CD4-positive, alpha-beta T cell (primary cell): ENCODE data around the gene DNTTIP2. TPM values are rescaled to one million over a fixed set of nuclear protein-coding genes. Genes with fewer than 3 reads are reported as not detected.

Experiments used
- ATAC-seq: fragments of 200-7000 bp; cut with Tn5 transposase; one replicate; pipeline ENCODE4 v1.10.0; 2022; ENCODE audit warnings: mild to moderate bottlenecking; ENCODE audit not compliant: poor library complexity
- CTCF ChIA-PET: fragments of 350-600 bp; sonication (Branson Sonifier 250); formaldehyde crosslinking; loops from one replicate; lab custom pipeline; 2021; ENCODE audit warnings: antibody characterized with exemption, inconsistent platforms; lab: Charles Lee
- POLR2A ChIA-PET: fragments of 350-600 bp; sonication (Branson Sonifier 250); formaldehyde crosslinking; loops from one replicate; lab custom pipeline; 2021; ENCODE audit warnings: antibody characterized with exemption, inconsistent platforms; lab: Charles Lee
- DNase-seq, 14 experiments: peaks; one replicate each; pipeline ENCODE4 v3.0.0-alpha.2; 2013 to 2020; ENCODE audit warnings: mixed read lengths in 2 of 14
- H3K27ac ChIP-seq, 2 donors: one replicate each; pipeline versions ENCODE4 v1.5.1 to v1.7.0; 2013; ENCODE audit warnings: low read length in 2 of 2, low read depth in 1 of 2, mild to moderate bottlenecking in 1 of 2
- H3K27me3 ChIP-seq, 2 experiments: 1 replicate in 1 of 2; 2 replicates in 1 of 2; pipeline versions ENCODE4 v1.6.1 to v1.7.0; 2013; ENCODE audit warnings: low read length in 2 of 2, control low read depth in 1 of 2, mild to moderate bottlenecking in 1 of 2, moderate library complexity in 1 of 2; ENCODE audit not compliant: insufficient read depth in 2 of 2, control insufficient read depth in 1 of 2
- H3K36me3 ChIP-seq: one replicate; pipeline ENCODE4 v1.6.1; 2013; ENCODE audit warnings: low read length, control low read depth; ENCODE audit not compliant: insufficient read depth
- H3K4me1 ChIP-seq: one replicate; pipeline ENCODE4 v1.6.1; 2013; ENCODE audit warnings: low read length, control low read depth; ENCODE audit not compliant: insufficient read depth
- H3K4me3 ChIP-seq: one replicate; pipeline ENCODE4 v1.5.1; 2013; ENCODE audit warnings: mild to moderate bottlenecking, low read length, moderate library complexity
- H3K9me3 ChIP-seq, 2 experiments: 1 replicate in 1 of 2; 2 replicates in 1 of 2; pipeline versions ENCODE4 v1.6.1 to v1.7.0; 2013; ENCODE audit warnings: low read length in 2 of 2, mild to moderate bottlenecking in 2 of 2, control low read depth in 1 of 2, moderate library complexity in 1 of 2; ENCODE audit not compliant: control insufficient read depth in 1 of 2, insufficient read depth in 1 of 2
- H3K27ac Mint-ChIP-seq: one replicate; pipeline ENCODE4 v1.8.0; 2020; ENCODE audit warnings: mixed read lengths
- H3K27me3 Mint-ChIP-seq: one replicate; pipeline ENCODE4 v1.8.0; 2021; ENCODE audit warnings: mixed read lengths
- H3K36me3 Mint-ChIP-seq: one replicate; pipeline ENCODE4 v1.8.0; 2021; ENCODE audit warnings: low read depth, mixed read lengths
- H3K4me1 Mint-ChIP-seq: one replicate; pipeline ENCODE4 v1.8.0; 2021; ENCODE audit warnings: low read depth, mixed read lengths
- H3K4me3 Mint-ChIP-seq: one replicate; pipeline ENCODE4 v1.8.0; 2020; ENCODE audit warnings: mild to moderate bottlenecking, mixed read lengths
- H3K9me3 Mint-ChIP-seq: one replicate; pipeline ENCODE4 v1.8.0; 2020; ENCODE audit warnings: mixed read lengths
- intact Hi-C, 2 experiments: fragments of 100-400 bp; cut with DNase I in 1 of 2; cut with micrococcal nuclease in 1 of 2; formaldehyde crosslinking; loops; one replicate each; pipeline versions ENCODE4 v1.15.1 to v1.9.0; 2023 to 2025; cut with DNase I, micrococcal nuclease
- total RNA-seq, 174 experiments: library from RNA in 2 of 174; stranded (reverse) in 2 of 174; gene quantifications; one replicate each; pipeline ENCODE4 v1.2.3 and lab custom pipeline; 2021 to 2026
- TF ChIP-seq, protein P1 (sequence below): fragments of 200-600 bp; IDR thresholded peaks from one replicate; pipeline ENCODE4 v1.8.0; 2022; ENCODE audit warnings: antibody characterized with exemption, mild to moderate bottlenecking

DNTTIP2 gene
- total RNA-seq, 2 experiments from 2014 or later: 110 to 120 TPM

DNA sequence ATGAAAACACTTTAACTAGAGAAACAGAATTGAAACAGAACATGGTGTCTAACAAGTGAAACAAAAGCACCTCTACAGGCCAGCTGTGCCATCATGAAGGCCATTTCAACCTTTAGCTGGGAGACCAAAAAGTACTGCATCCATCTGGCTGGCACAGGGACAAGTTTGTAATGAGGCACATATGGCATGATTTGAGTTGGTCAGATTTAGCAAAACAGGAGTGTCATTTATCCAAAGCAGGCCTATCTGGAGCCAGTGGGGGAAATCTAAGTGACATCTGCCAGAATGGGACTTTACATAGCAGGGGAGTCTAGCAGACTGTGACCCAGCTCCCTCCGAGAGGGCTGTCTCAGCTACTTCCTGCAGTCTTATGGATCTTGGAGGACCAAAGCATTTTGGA, 51.9 kb downstream of the DNTTIP2 start:
- TF ChIP-seq, protein P1, sequence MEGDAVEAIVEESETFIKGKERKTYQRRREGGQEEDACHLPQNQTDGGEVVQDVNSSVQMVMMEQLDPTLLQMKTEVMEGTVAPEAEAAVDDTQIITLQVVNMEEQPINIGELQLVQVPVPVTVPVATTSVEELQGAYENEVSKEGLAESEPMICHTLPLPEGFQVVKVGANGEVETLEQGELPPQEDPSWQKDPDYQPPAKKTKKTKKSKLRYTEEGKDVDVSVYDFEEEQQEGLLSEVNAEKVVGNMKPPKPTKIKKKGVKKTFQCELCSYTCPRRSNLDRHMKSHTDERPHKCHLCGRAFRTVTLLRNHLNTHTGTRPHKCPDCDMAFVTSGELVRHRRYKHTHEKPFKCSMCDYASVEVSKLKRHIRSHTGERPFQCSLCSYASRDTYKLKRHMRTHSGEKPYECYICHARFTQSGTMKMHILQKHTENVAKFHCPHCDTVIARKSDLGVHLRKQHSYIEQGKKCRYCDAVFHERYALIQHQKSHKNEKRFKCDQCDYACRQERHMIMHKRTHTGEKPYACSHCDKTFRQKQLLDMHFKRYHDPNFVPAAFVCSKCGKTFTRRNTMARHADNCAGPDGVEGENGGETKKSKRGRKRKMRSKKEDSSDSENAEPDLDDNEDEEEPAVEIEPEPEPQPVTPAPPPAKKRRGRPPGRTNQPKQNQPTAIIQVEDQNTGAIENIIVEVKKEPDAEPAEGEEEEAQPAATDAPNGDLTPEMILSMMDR: no peak
- ChIA-PET CTCF (no interaction called here), POLR2A (no interaction called here)
- H3K27me3 ChIP-seq: no peaks in the 10 kb centered on the region
- H3K36me3 Mint-ChIP-seq: no peaks in the 10 kb centered on the region
- H3K9me3 ChIP-seq: no peaks in the 10 kb centered on the region
- no peak overlapping the region for H3K27ac Mint-ChIP-seq
- no peak for DNase-seq
- no peaks in the 10 kb centered on the region for H3K4me1 Mint-ChIP-seq
- H3K4me3 Mint-ChIP-seq: no peak overlapping the region
- H3K4me1 ChIP-seq: no peaks in the 10 kb centered on the region
- no peak for ATAC-seq
- no peak overlapping the region for H3K27ac ChIP-seq
- H3K9me3 Mint-ChIP-seq: no peaks in the 10 kb centered on the region
- intact Hi-C loops: no loop called here
- no peaks in the 10 kb centered on the region for H3K27me3 Mint-ChIP-seq
- H3K4me3 ChIP-seq: no peak overlapping the region
- H3K36me3 ChIP-seq: no peaks in the 10 kb centered on the region

DNA sequence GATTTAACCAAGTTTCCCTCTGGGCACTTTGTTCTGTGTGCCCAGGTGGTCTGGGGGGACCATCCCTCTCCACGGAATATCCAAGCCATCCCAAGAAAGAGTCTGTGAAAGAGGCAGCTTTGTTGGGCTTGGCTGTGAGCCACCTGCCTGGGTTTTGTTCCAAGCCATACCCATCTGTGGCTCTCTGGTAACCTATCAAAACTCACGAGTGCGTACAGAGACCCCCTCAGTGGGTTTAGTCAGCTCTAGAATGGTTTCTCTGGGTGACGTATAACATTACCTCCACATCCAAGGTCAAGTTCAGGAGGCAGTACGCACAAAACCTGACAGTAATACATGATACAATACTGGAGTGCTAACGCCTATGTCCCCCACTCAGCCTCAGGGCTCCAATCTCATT, 54.2 kb downstream of the DNTTIP2 start:
- CTCF ChIA-PET: no interaction called here
- Mint-ChIP-seq H3K9me3 (no peaks in the 10 kb centered on the region), H3K27ac (no peak overlapping the region), H3K36me3 (no peaks in the 10 kb centered on the region), H3K4me1 (no peaks in the 10 kb centered on the region), H3K4me3 (no peak overlapping the region), H3K27me3 (no peaks in the 10 kb centered on the region)
- Histone ChIP-seq H3K4me3 (no peak overlapping the region), H3K36me3 (no peaks in the 10 kb centered on the region), H3K9me3 (no peaks in the 10 kb centered on the region), H3K27ac (no peak overlapping the region), H3K27me3 (no peaks in the 10 kb centered on the region), H3K4me1 (no peaks in the 10 kb centered on the region)
- ATAC-seq (no peak), DNase-seq (no peak)
- POLR2A ChIA-PET: no interaction called here
- TF ChIP-seq, protein P1: no peak
- intact Hi-C loops: no loop called here

DNA sequence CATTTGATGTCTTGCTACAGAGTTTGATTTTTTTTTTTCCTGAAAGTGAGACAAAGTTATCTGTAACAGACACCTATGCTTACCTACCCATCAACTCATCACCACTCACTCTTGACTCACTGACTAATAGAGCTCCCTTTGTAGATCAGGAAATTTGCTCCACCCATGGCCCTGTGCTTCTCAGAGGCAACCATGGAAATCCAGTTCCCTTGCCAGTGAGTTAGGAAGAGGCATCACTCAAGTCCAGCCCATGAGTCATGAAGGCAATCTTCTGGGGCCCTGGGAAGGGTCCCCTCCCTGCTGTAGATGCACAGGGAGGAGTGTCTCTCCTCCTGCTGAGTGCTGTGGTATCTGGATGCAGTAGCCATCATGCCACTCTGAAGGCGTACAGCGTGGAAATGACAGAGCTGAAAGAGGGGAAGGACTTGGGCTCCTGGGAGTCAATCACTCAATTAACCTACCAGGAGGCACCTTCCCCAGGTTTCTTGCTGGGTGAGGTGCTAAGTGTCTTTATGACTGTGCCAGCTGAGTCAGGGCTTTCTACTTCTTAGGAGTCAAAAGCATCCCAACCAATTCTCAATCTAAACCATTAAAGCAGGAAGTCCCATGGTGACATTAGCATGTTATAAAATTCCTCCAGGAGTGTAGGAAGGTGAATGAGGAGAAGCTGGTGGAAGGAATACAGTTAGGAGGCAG, 56.1 kb downstream of the DNTTIP2 start:
- TF ChIP-seq, protein P1: no peak
- H3K27ac ChIP-seq: no peak overlapping the region
- H3K36me3 ChIP-seq: no peaks in the 10 kb centered on the region
- Mint-ChIP-seq H3K27ac (no peak overlapping the region), H3K4me3 (no peak overlapping the region), H3K9me3 (no peaks in the 10 kb centered on the region), H3K27me3 (no peaks in the 10 kb centered on the region), H3K36me3 (no peaks in the 10 kb centered on the region), H3K4me1 (peaks cover 9% of the 10 kb centered on the region)
- H3K27me3 ChIP-seq: no peaks in the 10 kb centered on the region
- ChIA-PET CTCF (interaction anchor here (1.5 kb wide), 1 partner anchor 9 kb away, joined by 3 read pairs; no protein-coding TSS in a partner anchor), POLR2A (no interaction called here)
- ATAC-seq: no peak
- intact Hi-C loops: no loop called here
- peaks cover 6% of the 10 kb centered on the region for H3K4me1 ChIP-seq
- H3K4me3 ChIP-seq: no peak overlapping the region
- DNase-seq: no peak
- no peaks in the 10 kb centered on the region for H3K9me3 ChIP-seq
